ENCODE data around the gene ADAMTSL3. TPM values are rescaled to one million over a fixed set of nuclear protein-coding genes. Genes with fewer than 3 reads are reported as not detected.

Gene ADAMTSL3
- total RNA-seq, 1 experiment from 2014 or later, result 1.8 TPM

DNA sequence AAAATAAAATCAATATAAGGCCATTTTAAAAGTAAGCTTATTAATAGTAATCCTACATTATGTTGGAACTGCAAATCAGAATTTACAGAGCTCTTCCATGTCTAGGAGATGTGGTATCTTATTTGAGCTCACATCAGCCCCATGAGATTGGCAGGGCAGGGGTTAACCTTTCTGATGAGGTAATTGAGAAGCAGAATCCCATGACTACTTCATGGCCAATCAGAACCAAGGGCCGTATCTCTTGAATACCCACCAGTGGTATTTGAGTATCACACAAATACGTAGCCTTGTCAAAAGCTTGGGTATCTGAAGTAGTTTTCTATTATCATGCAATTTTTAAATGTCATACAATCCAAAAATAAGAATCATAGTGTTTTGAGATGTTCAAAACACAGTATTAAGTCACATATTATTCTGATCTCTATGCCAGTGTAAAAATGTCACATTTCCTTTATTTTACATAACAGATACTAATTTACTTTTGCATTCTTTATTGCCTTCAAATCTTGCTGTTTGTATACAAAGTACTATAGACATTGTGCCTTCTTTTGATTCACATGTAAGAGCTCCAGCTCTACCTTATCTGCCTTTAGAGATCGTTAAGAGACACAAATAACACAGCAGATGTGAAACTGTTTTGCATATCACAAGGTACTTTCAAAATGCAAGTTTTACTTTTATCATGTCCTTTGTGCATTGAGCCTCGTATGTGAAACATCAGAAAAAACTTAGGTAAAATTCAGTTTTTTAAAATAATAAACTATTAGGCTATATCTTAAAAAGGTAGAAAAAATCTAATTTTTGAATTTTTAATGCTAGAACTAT, 329.9 kb downstream of the ADAMTSL3 start:
- Mint-ChIP-seq H3K36me3 (0 out of 2 replicates have a peak, but pooled peaks cover 2% of the 10 kb centered on the region), H3K4me1 (peaks cover 3% of the 10 kb centered on the region; the same call in 1 of the 2 replicates), H3K9me3 (peaks cover 15% of the 10 kb centered on the region), H3K27me3 (ENCODE audit: low read depth) (no peaks in the 10 kb centered on the region), H3K4me3 (no peak overlapping the region), H3K27ac (no peak overlapping the region)
- CTCF ChIA-PET, result interaction anchor here (1.0 to 1.4 kb wide), 2 partner anchors 10 to 51 kb away, joined by 3 to 6 read pairs; no protein-coding TSS in a partner anchor
- TF ChIP-seq KAT7 (CRISPR knock-in tag; IDR thresholded peaks at IDR 0.05; ENCODE audit: borderline replicate concordance), result no peak
- TF ChIP-seq, protein P1, sequence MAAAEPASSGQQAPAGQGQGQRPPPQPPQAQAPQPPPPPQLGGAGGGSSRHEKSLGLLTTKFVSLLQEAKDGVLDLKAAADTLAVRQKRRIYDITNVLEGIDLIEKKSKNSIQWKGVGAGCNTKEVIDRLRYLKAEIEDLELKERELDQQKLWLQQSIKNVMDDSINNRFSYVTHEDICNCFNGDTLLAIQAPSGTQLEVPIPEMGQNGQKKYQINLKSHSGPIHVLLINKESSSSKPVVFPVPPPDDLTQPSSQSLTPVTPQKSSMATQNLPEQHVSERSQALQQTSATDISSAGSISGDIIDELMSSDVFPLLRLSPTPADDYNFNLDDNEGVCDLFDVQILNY (CRISPR knock-in tag; IDR thresholded peaks at IDR 0.05), result no peak
- TF ChIP-seq, protein P2, sequence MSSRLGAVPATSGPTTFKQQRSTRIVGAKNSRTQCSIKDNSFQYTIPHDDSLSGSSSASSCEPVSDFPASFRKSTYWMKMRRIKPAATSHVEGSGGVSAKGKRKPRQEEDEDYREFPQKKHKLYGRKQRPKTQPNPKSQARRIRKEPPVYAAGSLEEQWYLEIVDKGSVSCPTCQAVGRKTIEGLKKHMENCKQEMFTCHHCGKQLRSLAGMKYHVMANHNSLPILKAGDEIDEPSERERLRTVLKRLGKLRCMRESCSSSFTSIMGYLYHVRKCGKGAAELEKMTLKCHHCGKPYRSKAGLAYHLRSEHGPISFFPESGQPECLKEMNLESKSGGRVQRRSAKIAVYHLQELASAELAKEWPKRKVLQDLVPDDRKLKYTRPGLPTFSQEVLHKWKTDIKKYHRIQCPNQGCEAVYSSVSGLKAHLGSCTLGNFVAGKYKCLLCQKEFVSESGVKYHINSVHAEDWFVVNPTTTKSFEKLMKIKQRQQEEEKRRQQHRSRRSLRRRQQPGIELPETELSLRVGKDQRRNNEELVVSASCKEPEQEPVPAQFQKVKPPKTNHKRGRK (CRISPR knock-in tag; IDR thresholded peaks at IDR 0.05; ENCODE audit: borderline replicate concordance), result no peak
- TF ChIP-seq, protein P3, sequence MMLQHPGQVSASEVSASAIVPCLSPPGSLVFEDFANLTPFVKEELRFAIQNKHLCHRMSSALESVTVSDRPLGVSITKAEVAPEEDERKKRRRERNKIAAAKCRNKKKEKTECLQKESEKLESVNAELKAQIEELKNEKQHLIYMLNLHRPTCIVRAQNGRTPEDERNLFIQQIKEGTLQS (CRISPR knock-in tag; conservative IDR thresholded peaks at IDR 0.05), result no peak
- no peak for TF ChIP-seq ESRRA (CRISPR knock-in tag; IDR thresholded peaks at IDR 0.05; ENCODE audit: borderline replicate concordance)
- TF ChIP-seq NR1H2 (CRISPR knock-in tag; IDR thresholded peaks at IDR 0.05), result no peak
- TF ChIP-seq, protein P4, sequence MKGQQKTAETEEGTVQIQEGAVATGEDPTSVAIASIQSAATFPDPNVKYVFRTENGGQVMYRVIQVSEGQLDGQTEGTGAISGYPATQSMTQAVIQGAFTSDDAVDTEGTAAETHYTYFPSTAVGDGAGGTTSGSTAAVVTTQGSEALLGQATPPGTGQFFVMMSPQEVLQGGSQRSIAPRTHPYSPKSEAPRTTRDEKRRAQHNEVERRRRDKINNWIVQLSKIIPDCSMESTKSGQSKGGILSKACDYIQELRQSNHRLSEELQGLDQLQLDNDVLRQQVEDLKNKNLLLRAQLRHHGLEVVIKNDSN (CRISPR knock-in tag; IDR thresholded peaks at IDR 0.05), result no peak
- TF ChIP-seq MXD4 (CRISPR knock-in tag; IDR thresholded peaks at IDR 0.05; ENCODE audit: borderline replicate concordance), result no peak
- TF ChIP-seq ZNF396 (CRISPR knock-in tag; IDR thresholded peaks at IDR 0.05; ENCODE audit: borderline replicate concordance), result no peak
- TF ChIP-seq ZNF671 (CRISPR knock-in tag; IDR thresholded peaks at IDR 0.05), result no peak
- no peak for TF ChIP-seq SOX15 (CRISPR knock-in tag; IDR thresholded peaks at IDR 0.05)
- TF ChIP-seq ZNF121 (CRISPR knock-in tag; IDR thresholded peaks at IDR 0.05), result no peak
- TF ChIP-seq STAT6 (CRISPR knock-in tag; conservative IDR thresholded peaks at IDR 0.05; ENCODE audit: low read depth), result no peak
- no peak for TF ChIP-seq TCF7 (CRISPR knock-in tag; IDR thresholded peaks at IDR 0.05; ENCODE audit: low read depth)
- no peak for TF ChIP-seq ZSCAN18 (CRISPR knock-in tag; IDR thresholded peaks at IDR 0.05)
- no peak for TF ChIP-seq ZBTB21 (CRISPR knock-in tag; IDR thresholded peaks at IDR 0.05; ENCODE audit: borderline replicate concordance)
- TF ChIP-seq ZNF263 (CRISPR knock-in tag; IDR thresholded peaks at IDR 0.05; ENCODE audit: low read depth), result no peak
- no peak for TF ChIP-seq ZNF425 (CRISPR knock-in tag; conservative IDR thresholded peaks at IDR 0.05)
- TF ChIP-seq, protein P5, sequence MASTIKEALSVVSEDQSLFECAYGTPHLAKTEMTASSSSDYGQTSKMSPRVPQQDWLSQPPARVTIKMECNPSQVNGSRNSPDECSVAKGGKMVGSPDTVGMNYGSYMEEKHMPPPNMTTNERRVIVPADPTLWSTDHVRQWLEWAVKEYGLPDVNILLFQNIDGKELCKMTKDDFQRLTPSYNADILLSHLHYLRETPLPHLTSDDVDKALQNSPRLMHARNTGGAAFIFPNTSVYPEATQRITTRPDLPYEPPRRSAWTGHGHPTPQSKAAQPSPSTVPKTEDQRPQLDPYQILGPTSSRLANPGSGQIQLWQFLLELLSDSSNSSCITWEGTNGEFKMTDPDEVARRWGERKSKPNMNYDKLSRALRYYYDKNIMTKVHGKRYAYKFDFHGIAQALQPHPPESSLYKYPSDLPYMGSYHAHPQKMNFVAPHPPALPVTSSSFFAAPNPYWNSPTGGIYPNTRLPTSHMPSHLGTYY (CRISPR knock-in tag; IDR thresholded peaks at IDR 0.05), result no peak
- no peak for TF ChIP-seq ZNF232 (CRISPR knock-in tag; IDR thresholded peaks at IDR 0.05)
- POLR2A ChIA-PET, result no interaction called here
- ATAC-seq (no peak), DNase-seq (ENCODE audit: low spot score) (no peak)
